GM19240 (cell line): ENCODE results near the gene BEX5.
A peak's percentile ranks its signal among the peaks of the same experiment; 100 is the strongest.
"Not testable (repeated sequence)": the region's sequence is repeated elsewhere in the genome, so short reads cannot be mapped to it uniquely, and the experiment has no call there.

Source experiments
- DNase-seq: peaks from one replicate; pipeline ENCODE4 v3.0.0; 2011; ENCODE audit warnings: low spot score; ENCODE audit not compliant: insufficient read length

The BEX5 gene

GRCh38 chrX:102155806-102156179 is at the start of gene BEX5:
Gene BEX5, minus strand, starts transcription at chrX:102155977. Its CDS starts 1,712 bp downstream, at chrX:102154265.
- peak; percentile 19 for DNase-seq

- DNase-seq, result no peak
Observed at GRCh38 chrX:102185967-102186720, 30.4 kb upstream of the BEX5 start.

GRCh38 chrX:102154900-102155805 is 624 bp downstream of the BEX5 start:
- no peak for DNase-seq

- no peak for DNase-seq
Observed at GRCh38 chrX:102154218-102154860, 1.4 kb downstream of the BEX5 start.

- DNase-seq, result not testable (repeated sequence)
Observed at GRCh38 chrX:102142274-102142673, 13.5 kb downstream of the BEX5 start, which contains the start of gene TCEAL6. Gene TCEAL6, minus strand, starts transcription at chrX:102142481.

- not testable (repeated sequence) for DNase-seq
Observed at GRCh38 chrX:102141631-102142030, 14.1 kb downstream of the BEX5 start.

- not testable (repeated sequence) for DNase-seq
Observed at GRCh38 chrX:102140876-102141275, 14.9 kb downstream of the BEX5 start.

- no peak for DNase-seq
Observed at GRCh38 chrX:102138064-102138463, 17.7 kb downstream of the BEX5 start.

- no peak for DNase-seq
Observed at GRCh38 chrX:102129473-102129872, 26.3 kb downstream of the BEX5 start.

GRCh38 chrX:102126863-102127262 is 28.9 kb downstream of the BEX5 start:
- DNase-seq, result no peak

GRCh38 chrX:102126080-102126818 is 29.5 kb downstream of the BEX5 start:
- not testable (repeated sequence) for DNase-seq

- not testable (repeated sequence) for DNase-seq
Observed at GRCh38 chrX:102125436-102125835, 30.3 kb downstream of the BEX5 start, which contains the start of gene TCEAL2. Gene TCEAL2, plus strand, starts transcription at chrX:102125679. Its CDS starts 1,152 bp downstream, at chrX:102126831.

- not testable (repeated sequence) for DNase-seq
Observed at GRCh38 chrX:102125014-102125413, 30.8 kb downstream of the BEX5 start.

GRCh38 chrX:102115748-102116147 is 40.0 kb downstream of the BEX5 start:
- no peak for DNase-seq

GRCh38 chrX:102113367-102113766 is 42.4 kb downstream of the BEX5 start:
- DNase-seq, result no peak
